GM18499 (cell line): ENCODE data around the gene DR1.
"Not testable (repeated sequence)": the region's sequence is repeated elsewhere in the genome, so short reads cannot be mapped to it uniquely, and the experiment has no call there.

Experiments
- ATAC-seq: cut with Tn5 transposase; IDR thresholded peaks from one replicate; pipeline ENCODE4 v1.9.1; 2021; ENCODE audit warnings: moderate number of reproducible peaks; ENCODE audit not compliant: insufficient read depth, unreplicated experiment

The DR1 gene

GRCh38 chr1:93369734-93370133, 24.0 kb downstream of the DR1 start:
- ATAC-seq = no peak

GRCh38 chr1:93374334-93375106, 28.8 kb downstream of the DR1 start:
- no peak for ATAC-seq

DNA sequence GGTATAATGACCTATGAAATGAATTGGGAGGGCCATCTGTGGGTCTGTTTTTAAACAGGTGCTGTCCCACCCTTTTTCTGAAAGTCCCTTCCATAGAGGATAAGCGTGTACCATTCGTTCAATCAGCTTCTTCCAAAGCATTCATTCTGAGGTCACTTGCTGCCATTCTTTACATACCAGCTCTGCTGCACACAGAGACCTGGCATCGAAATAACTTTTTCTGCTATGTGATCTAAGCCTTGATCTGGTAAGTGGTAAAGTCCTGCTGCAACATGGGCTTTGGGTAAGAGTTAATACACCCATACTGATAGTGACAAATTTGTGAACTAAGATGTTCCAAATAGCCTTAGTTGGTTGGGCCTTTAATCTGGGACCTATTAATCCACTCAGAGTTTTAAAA, 38.9 kb downstream of the DR1 start:
- ATAC-seq = no peak

GRCh38 chr1:93386268-93386667, 40.6 kb downstream of the DR1 start:
- not testable (repeated sequence) for ATAC-seq

- ATAC-seq = no peak
These were observed 48.8 kb downstream of the DR1 start for GRCh38 chr1:93394514-93394913.

GRCh38 chr1:93395195-93395594, 49.5 kb downstream of the DR1 start:
- ATAC-seq = no peak

- ATAC-seq = no peak
These were observed 54.1 kb downstream of the DR1 start for GRCh38 chr1:93399781-93400180.

- no peak for ATAC-seq
These were observed 62.5 kb downstream of the DR1 start for GRCh38 chr1:93408203-93408602.

GRCh38 chr1:93411000-93411399, 65.3 kb downstream of the DR1 start:
- ATAC-seq = no peak

DNA sequence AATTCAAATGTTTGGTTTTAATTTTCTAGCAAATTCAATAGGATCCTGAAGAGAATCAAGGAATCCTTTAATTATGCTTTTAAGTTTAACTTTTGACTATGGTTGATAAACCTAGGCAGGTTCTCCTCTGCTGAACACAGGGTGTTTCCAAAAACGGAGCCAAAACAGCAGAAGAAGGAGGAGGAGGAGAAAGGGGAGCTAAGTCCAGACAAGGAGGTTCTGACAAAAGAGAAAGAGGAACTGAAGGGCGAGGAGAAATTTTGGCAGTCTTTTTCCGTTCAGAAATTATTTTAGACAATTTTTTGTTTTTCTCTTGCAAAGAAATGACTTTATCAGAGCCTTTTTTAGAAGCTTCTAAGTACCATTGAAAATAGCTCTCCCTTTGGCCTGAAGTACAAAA, 69.0 kb downstream of the DR1 start:
- ATAC-seq = no peak

DNA sequence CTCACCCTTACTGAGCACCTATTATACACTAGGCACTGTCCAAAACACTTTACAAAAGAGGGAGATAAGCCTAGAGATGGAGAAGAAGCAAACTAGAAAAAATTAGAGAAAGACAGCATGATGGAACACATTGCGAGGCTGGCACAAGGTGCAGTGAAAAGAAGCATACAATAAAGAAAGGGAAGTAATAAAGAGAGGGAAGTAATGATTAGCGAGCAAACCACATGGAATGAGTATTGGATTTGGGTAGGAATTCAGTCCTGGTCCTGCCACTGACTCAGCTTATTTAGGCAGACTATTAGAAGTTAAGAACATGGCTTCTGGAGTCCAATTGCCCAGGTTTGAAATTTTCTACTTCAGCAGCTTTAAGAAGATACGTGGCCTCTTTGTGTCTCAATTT, 69.6 kb downstream of the DR1 start:
- ATAC-seq = no peak

GRCh38 chr1:93416183-93416582, 70.5 kb downstream of the DR1 start:
- no peak for ATAC-seq
